SU-DHL-6 (cell line): Measurements from ENCODE around the gene HK1.

Experiments
- H2AFZ ChIP-seq: fragments of 200-600 bp; sonication (generic); 2 replicates; pipeline ENCODE4 v1.6.1; 2014; ENCODE audit warnings: low read depth, mild to moderate bottlenecking, moderate library complexity, mixed read lengths, antibody characterized with exemption, low read length; ENCODE audit not compliant: severe bottlenecking
- H3F3A ChIP-seq: fragments of 200-600 bp; shearing (Covaris generic); 2 replicates; pipeline ENCODE4 v1.6.0; 2016; ENCODE audit warnings: antibody characterized with exemption, mild to moderate bottlenecking; ENCODE audit not compliant: insufficient read depth
- H3K27ac ChIP-seq: fragments of 200-600 bp; sonication (generic); 2 replicates; pipeline ENCODE4 v1.5.1; 2016; ENCODE audit warnings: low read depth, mild to moderate bottlenecking, low read length, moderate library complexity, mixed read lengths
- H3K27me3 ChIP-seq: fragments of 200-600 bp; sonication (generic), shearing (Covaris generic); 2 replicates; pipeline ENCODE4 v1.6.0; 2014; ENCODE audit warnings: mild to moderate bottlenecking, low read length
- H3K36me3 ChIP-seq: fragments of 200-600 bp; sonication (generic); 2 replicates; pipeline ENCODE4 v1.6.1; 2014; ENCODE audit warnings: mild to moderate bottlenecking, low read length, mixed read lengths
- H3K4me2 ChIP-seq: fragments of 300-600, 200-600 bp; shearing (Covaris generic), sonication (generic); 2 replicates; pipeline ENCODE4 v1.6.0; 2014; ENCODE audit warnings: low read length, low read depth, mild to moderate bottlenecking; ENCODE audit not compliant: poor library complexity, severe bottlenecking
- H3K4me3 ChIP-seq: fragments of 200-600 bp; sonication (generic); 2 replicates; pipeline ENCODE4 v1.5.1; 2014; ENCODE audit warnings: antibody characterized with exemption, low read length, mild to moderate bottlenecking, mixed read lengths; ENCODE audit not compliant: insufficient read depth, poor library complexity, severe bottlenecking
- H3K79me2 ChIP-seq: fragments of 200-600 bp; sonication (generic); 2 replicates; pipeline ENCODE4 v1.6.1; 2014; ENCODE audit warnings: mild to moderate bottlenecking, low read length, moderate library complexity; ENCODE audit not compliant: insufficient read depth
- H3K9ac ChIP-seq: fragments of 200-600 bp; sonication (generic); 2 replicates; pipeline ENCODE4 v1.7.0; 2014; ENCODE audit warnings: mild to moderate bottlenecking, low read length
- H3K9me2 ChIP-seq: fragments of 200-600 bp; sonication (generic); replicated peaks from 2 replicates; pipeline ENCODE4 v1.6.1; 2014; ENCODE audit warnings: low read length; ENCODE audit not compliant: insufficient read depth
- H3K9me3 ChIP-seq: fragments of 200-600 bp; sonication (generic); 2 replicates; pipeline ENCODE4 v1.6.1; 2014; ENCODE audit warnings: low read length, mixed read lengths; ENCODE audit not compliant: insufficient read depth
- H4K20me1 ChIP-seq: fragments of 200-600 bp; sonication (generic); 2 replicates; pipeline ENCODE4 v1.6.1; 2014; ENCODE audit warnings: low read depth, mild to moderate bottlenecking, antibody characterized with exemption, low read length, moderate library complexity, mixed read lengths
- EZH2phosphoT487 ChIP-seq: fragments of 200-600 bp; sonication (generic), shearing (Covaris generic); conservative IDR thresholded peaks from 2 replicates; pipeline ENCODE4 v1.6.1; 2018; ENCODE audit warnings: mild to moderate bottlenecking, antibody characterized with exemption, low read length, moderate library complexity, mixed read lengths
- TF ChIP-seq, protein P1 (sequence below): fragments of 200-600 bp; sonication (generic); IDR thresholded peaks from one replicate; pipeline ENCODE4 v1.5.1; 2017; ENCODE audit warnings: antibody characterized with exemption, mild to moderate bottlenecking, low read length, moderate library complexity; ENCODE audit not compliant: insufficient read depth, poor library complexity, severe bottlenecking

HK1 gene

DNA sequence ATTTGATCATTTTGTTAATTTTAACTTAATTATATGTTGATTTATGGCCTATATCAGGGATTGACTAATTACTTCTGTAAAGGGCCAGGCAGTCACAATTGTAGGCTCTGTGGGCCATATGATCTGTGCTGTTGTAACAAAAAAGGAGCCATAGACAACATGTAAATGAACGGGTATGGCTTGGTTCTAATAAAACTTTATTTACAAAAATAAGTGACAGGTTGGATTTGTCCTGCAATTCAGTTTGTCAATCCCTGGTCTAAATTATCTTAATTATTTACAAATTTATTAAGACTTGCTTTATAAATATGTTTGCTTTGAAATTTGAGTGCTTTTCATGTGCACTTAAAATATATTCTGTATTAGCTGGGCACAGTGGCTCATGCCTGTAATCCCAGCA is 2.9 kb upstream of the HK1 start:
- Histone ChIP-seq H3K9me3 (no peaks in the 10 kb centered on the region), H3K79me2 (no peaks in the 10 kb centered on the region), H3F3A (no peaks in the 10 kb centered on the region), H3K27me3 (no peaks in the 10 kb centered on the region), H3K4me2 (no peak overlapping the region), H2AFZ (no peak overlapping the region), H3K4me3 (no peak overlapping the region), H3K9me2 (no peaks in the 10 kb centered on the region), H3K9ac (no peak overlapping the region), H3K27ac (no peak overlapping the region), H4K20me1 (no peaks in the 10 kb centered on the region), H3K36me3 (no peaks in the 10 kb centered on the region)
- TF ChIP-seq EZH2phosphoT487, result no peak
- TF ChIP-seq, protein P1, sequence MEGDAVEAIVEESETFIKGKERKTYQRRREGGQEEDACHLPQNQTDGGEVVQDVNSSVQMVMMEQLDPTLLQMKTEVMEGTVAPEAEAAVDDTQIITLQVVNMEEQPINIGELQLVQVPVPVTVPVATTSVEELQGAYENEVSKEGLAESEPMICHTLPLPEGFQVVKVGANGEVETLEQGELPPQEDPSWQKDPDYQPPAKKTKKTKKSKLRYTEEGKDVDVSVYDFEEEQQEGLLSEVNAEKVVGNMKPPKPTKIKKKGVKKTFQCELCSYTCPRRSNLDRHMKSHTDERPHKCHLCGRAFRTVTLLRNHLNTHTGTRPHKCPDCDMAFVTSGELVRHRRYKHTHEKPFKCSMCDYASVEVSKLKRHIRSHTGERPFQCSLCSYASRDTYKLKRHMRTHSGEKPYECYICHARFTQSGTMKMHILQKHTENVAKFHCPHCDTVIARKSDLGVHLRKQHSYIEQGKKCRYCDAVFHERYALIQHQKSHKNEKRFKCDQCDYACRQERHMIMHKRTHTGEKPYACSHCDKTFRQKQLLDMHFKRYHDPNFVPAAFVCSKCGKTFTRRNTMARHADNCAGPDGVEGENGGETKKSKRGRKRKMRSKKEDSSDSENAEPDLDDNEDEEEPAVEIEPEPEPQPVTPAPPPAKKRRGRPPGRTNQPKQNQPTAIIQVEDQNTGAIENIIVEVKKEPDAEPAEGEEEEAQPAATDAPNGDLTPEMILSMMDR, result no peak

DNA sequence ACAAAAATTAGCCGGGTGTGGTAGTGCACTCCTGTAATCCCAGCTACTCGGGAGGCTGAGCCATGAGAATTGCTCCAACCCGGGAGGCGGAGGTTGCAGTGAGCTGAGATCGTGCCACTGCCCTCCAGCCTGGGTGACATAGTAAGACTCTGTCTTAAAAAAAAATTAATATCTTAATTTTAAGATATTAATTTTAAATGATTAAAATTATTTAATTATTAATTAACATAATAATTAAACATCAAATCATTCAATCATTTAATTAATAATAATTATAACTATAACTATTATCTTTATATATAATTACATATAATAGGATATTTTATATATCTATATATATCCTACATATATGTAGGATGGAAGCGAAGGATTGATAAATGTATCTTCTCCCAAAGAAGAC is 1.8 kb upstream of the HK1 start:
- no peak overlapping the region for H3K4me2 ChIP-seq
- TF ChIP-seq, protein P1, result no peak
- no peak for TF ChIP-seq EZH2phosphoT487
- no peaks in the 10 kb centered on the region for H3K9me3 ChIP-seq

DNA sequence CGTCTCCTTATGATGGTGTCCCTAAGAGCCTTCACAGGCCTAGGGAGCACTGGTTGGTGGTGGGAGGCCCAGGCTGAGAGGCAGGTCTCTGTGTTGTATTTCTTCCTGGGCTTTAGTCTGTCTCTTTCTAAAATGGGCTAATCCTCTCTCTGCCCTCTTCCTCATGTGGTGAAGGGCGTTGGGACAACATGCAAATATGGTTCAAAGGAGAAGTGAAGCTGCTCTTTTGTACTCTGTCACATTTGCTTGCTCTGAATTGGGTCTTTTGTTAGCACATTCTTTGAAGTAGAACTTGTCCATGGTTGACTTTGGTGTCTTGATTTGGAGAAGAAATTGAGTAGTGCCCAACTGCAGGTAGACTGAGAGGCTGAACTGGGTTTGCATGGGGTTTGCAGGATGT is 814 bp downstream of the HK1 start:
- TF ChIP-seq EZH2phosphoT487, result no peak
- TF ChIP-seq, protein P1, result no peak
- H4K20me1 ChIP-seq, result no peaks in the 10 kb centered on the region
- no peak overlapping the region for H3K4me2 ChIP-seq
- no peaks in the 10 kb centered on the region for H3F3A ChIP-seq
- no peaks in the 10 kb centered on the region for H3K36me3 ChIP-seq
- no peak overlapping the region for H3K9ac ChIP-seq
- H3K4me3 ChIP-seq, result no peak overlapping the region
- no peak overlapping the region for H3K27ac ChIP-seq
- H3K9me3 ChIP-seq, result no peaks in the 10 kb centered on the region
- H3K79me2 ChIP-seq, result no peaks in the 10 kb centered on the region
- H3K27me3 ChIP-seq, result no peaks in the 10 kb centered on the region
- no peak overlapping the region for H2AFZ ChIP-seq
- no peaks in the 10 kb centered on the region for H3K9me2 ChIP-seq

More for the DNA sequence above, 1.8 kb upstream of the HK1 start:
- Histone ChIP-seq H3K4me3 (no peak overlapping the region), H3K27ac (no peak overlapping the region), H4K20me1 (no peaks in the 10 kb centered on the region), H3K79me2 (no peaks in the 10 kb centered on the region), H3F3A (no peaks in the 10 kb centered on the region), H3K9ac (no peak overlapping the region), H2AFZ (no peak overlapping the region), H3K27me3 (no peaks in the 10 kb centered on the region), H3K36me3 (no peaks in the 10 kb centered on the region), H3K9me2 (no peaks in the 10 kb centered on the region)
